GM19351 (cell line): ENCODE measurements around the gene CDK2AP2.
"Not testable (repeated sequence)": the region's sequence is repeated elsewhere in the genome, so short reads cannot be mapped to it uniquely, and the experiment has no call there.

Experiments
- ATAC-seq: cut with Tn5 transposase; IDR thresholded peaks from one replicate; pipeline ENCODE4 v1.9.1; 2021; ENCODE audit warnings: mild to moderate bottlenecking, moderate library complexity; ENCODE audit not compliant: unreplicated experiment

Gene CDK2AP2

GRCh38 chr11:67524480-67524808 is 16.5 kb upstream of the CDK2AP2 start:
- ATAC-seq: no peak

GRCh38 chr11:67523556-67524479 is 15.9 kb upstream of the CDK2AP2 start:
- ATAC-seq: no peak

DNA sequence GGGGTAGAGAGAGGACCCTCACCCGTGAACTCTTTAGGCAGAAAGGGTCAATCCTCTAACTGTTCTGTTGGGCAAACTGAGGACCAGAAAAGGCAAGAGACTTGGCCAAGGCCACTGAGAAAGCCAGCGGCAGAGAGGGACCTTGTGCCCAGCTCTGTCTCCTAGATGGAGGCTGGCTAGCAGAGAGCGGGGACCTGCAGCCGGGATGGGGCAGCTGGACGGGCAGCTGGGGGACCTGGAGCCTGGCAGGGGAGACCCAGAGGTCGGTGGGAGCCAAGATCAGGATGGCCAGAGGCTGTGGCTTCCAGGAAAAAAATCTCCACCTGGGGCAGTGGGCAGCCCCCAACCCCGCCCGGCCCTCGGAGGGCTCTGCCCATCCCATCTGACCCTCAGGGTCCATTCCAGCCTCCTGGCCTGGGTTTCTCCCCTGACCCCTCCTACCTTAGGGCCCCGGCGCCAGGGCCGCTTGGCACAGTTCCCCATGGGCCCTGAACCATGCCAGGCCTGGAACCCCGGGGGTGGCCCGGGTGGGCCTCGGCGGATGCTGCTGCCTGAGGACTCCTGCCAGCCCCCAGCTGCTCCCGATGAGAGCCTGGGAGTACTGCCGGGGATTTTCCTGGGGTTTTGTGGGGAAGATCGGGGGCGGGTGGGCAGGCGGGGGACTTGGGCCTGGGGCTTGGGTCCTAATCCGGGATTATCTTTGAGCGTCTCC is 15.0 kb upstream of the CDK2AP2 start, which contains the start of gene CABP2:
Gene CABP2 (minus strand): TSS at position 603 of the 712 bp plus-strand sequence. CDS start 120 bp downstream, at position 483.
- no peak for ATAC-seq

DNA sequence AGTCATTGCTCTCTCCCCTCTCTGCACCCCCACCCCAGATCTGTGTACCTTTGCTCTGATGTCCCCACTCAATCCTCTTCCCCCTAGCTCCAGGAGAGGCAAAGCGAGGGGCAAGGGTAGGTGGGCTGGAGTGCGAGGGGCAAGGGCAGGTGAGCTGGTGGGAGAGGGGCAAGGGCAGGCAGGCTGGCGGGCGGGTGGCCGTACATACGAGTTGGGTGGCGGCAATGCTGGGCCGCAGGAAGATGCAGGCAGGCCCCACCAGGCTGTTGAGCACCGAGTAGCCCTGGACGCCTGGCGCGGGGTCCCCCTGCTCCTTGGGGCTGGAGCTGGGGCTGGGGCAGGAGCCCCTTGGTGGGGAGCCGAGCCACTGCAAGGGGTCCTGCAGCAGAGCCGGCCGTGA is 14.4 kb upstream of the CDK2AP2 start:
- ATAC-seq: no peak

GRCh38 chr11:67521924-67522323 is 14.0 kb upstream of the CDK2AP2 start:
- ATAC-seq: no peak

DNA sequence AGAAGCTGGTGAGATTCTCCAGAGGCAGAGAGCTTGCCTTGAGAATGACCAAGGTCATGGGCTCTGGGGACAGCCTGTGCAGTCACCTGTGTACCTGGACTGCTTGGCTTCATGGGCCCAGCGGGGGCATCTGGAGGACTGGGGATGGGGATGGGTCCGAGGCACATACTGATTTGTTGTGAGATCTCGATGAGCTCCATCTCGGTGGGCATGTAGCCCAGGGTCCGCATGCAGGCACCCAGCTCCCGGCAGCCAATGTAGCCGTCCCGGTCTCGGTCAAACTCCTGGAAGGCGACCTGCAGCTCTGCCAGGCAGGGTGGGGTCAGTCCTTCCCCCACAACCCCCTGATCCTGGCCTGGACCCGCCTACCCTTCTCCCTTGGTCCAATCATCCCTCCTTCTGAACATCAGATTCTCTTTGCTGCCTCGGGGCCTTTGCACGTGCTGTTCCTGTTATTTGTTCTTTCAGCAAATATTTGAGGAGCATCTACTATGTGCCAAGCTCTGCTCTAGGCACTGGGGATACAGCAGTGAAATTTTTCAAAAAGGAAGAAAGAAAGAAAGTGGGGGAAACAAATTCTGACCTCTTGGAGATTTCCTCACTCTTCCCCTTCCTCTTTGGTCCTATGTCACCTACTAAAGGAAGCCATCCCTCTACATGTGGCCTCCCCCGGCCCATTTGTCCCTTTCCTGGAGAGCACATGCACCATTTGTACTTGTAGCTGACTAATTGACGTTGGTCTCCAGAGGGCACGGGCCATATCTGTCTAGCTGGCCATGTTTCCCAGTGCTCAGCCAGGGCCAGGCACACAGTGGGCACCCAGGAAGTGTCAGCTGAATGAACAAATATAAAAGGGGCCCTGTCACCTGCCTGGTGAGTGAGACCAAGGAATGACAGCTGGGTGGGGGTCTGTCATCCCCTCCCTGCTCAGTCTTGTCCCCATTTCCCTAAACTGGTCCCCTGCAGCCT is 13.2 kb upstream of the CDK2AP2 start:
- no peak for ATAC-seq

DNA sequence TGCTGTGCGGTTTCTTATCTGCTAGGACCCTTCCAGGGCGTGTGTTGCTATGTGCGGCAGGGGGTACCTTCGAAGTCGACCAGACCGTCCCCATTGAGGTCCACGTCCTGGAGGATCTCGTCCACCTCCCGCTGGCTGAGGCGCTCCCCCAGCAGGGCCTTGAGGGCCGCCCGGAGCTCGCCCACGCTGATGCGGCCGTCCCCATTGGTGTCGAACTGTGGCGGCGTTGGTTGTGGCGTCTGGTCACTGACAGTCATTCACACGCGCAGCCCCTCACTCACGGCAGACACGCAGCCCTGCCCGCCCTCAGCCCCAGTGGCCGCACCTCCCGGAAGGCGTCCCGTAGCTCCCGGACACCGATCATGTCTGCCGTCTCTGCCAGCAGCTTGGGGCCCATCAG is 11.8 kb upstream of the CDK2AP2 start:
- no peak for ATAC-seq

DNA sequence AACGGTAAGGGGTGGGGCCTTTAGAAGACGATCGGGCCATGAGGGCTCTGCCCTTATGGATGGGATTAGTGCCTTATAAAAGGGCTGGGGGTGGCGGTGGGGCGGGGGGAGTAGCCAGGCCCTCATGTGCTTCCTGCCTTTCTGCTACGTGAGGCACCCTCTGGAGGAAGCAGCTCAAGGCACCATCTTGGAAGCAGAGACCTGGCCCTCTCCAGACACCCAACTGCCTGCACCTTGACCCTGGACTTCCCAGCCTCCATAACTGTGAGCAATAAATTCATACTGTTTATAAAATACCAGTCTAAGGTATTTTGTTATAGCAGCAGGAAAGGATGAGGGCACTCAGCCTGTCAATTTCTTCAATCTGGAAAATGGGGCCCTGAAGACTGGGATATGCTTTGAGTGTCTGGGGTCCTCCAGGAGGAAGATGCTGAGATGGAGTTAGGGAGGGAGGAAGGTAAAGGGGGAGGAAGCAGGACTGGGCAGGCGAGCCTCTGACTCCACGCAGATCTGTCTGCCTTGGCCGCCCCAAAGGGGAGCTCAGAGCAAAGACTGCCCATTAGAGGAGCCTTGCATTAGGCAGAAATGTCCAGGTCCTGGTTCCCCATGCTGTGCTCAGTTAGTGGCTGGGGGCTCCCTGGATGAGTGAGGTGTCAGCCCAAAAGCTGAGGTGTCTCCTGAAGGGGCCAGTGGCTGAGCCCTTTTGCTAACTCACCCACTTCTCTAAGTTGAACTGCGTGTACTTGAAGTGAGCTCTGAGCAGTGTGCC is 10.0 kb upstream of the CDK2AP2 start:
- no peak for ATAC-seq

- ATAC-seq: no peak
Observed at GRCh38 chr11:67516806-67517205, 8.8 kb upstream of the CDK2AP2 start.

- ATAC-seq: no peak
Observed at GRCh38 chr11:67514116-67514515, 6.2 kb upstream of the CDK2AP2 start.

DNA sequence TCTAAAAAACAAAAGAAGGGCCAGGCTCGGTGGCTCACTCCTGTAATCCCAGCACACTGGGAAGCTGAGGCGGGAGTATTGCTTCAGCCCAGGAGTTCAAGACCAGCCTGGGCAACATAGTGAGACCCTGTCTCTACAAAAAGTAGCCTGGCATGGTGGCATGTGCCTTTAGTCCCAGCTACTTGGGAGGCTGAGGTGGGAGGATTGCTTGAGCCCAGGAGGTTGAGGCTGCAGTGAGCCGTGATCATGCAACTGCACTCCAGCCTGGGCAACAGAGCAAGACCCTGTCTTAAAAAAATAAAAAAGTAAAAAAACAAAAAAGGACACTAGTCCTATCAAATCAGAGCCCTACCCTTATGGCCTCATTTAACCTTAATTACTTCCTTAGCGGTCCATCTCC is 3.6 kb upstream of the CDK2AP2 start:
- ATAC-seq: not testable (repeated sequence)

DNA sequence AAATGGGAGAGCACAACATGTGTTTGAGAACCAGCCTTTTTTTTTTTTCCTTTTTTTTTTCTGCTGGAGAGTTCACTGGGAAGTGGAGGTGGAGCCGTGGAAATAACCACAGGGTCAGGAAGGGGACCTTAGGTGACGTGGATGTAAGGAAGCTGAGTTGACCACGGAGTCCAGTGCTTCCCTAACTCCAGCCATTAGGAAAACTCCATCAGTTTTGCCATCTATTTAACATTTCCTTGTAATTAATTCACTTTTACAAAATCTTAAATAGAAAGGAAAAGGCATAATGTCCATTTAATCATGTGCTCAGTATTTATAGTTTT is 2.0 kb upstream of the CDK2AP2 start:
- no peak for ATAC-seq

DNA sequence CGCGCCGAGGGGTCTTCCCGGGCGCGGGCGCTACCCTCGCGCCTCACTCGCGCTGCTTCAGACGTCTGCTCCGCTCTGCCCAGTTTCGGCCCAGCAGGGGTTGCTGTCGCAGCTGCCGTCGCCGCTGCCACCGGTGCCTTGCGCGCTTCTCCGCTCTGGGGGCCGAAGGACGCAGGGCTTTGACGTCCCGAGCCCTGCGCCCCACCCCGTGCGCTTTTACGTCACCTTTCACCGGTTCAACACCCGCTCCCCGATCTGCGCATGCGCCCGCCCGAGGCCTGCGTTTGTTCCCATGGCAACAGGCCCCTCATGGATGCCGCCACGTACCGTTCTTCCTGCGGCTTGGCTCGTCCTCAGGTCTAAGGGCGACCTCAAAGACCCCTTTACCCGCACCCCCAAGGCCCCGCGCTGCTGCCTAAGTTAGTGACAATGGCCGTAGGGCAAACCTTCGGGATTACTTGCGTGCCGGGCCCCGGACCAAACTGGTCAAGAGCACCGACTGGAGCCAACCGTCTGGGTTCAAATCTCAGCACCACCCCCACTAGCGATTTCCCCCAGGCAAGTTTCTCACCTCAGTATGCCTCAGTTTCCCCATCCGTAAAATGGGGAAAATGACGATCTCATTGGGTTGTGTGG is 642 bp upstream of the CDK2AP2 start:
- ATAC-seq: peak; percentile 38

DNA sequence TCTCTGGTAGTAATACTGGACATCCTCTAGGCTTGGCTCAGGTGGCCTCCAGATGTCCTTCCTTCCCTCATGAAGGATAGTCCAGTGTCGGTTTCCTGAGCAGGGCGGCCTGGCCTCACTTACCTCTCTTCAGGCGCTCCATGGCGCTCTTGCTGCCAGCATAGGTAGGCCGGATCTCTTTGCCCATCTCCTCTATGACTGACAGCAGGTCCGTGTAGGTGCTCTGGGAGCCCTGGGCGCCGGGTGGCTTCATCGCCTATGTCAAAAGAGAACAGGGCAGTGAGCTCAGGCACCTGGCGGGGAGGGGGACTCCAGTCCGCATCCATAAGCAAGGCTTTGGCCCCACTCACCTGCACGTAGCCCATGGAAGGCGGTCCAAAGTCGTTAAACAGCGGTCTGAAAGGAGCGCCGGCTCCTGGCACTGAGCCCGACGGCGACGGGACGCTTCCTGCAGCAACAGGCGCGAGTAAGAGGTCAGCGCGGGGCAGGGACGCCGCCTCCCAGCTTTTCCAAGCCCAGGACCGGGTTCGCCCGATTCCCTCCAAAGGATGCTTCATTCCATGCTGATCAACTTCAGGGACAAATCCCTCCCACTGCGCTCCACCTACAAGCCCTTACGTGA is 609 bp downstream of the CDK2AP2 start:
- no peak for ATAC-seq

- no peak for ATAC-seq
Observed at GRCh38 chr11:67506426-67507051, 1.4 kb downstream of the CDK2AP2 start.

DNA sequence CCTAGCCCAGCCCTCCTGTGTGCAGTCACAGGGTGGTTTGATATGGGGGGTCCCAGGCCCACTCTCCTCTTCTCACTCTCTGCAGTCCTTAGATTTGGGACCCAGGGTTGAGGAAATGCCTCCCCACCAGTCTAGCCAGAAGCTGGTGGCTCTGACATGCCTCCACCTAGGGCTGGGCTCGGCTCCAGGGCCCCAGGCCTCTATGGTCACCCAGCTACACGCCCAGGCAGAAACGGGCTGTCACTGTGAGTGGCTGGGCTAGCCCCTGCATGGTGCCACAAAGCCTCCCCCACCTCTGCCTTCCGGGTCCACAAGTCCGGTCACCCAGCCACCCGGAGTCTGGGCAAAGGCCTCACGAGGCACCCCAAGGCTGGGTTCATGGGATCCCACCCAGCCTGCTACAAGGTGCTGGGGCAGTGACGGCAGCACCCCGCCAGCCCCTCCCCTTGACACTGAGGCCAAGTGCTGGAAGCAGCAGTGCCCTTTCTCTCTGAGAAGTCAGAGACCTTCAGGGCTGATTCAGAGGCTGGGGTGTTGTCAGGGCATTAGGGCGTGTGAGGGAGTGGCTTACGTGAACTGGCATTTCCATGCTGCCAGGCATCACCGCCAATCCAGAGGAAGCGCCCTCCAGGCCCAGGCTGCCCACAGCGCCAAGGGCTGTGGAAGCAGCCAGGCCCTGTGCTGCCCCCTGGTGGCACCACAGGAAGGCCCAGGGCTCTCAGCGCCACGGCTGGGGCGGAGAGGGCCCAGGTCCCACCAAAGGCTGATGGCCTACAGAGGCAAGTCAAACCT is 2.2 kb downstream of the CDK2AP2 start:
- ATAC-seq: no peak

GRCh38 chr11:67504950-67505581 is 2.9 kb downstream of the CDK2AP2 start, which contains the start of gene PITPNM1:
PITPNM1 (minus strand) TSS chr11:67505363; CDS start chr11:67504180, 1,183 bp downstream.
- ATAC-seq: no peak
